SK-N-SH (cell line): ENCODE data around the gene CHMP1A. TPM values are rescaled to one million over a fixed set of nuclear protein-coding genes. Genes with fewer than 3 reads are reported as not detected.
"Not testable (repeated sequence)": the region's sequence is repeated elsewhere in the genome, so short reads cannot be mapped to it uniquely, and the experiment has no call there.

ENCODE experiments used
- CTCF ChIA-PET: fragments of 300-600, 350-600 bp; formaldehyde crosslinking; extraction: SDS; loops from one replicate; lab custom pipeline; 2021; lab: Yijun Ruan, JAX
- POLR2A ChIA-PET: fragments of 350-600 bp; sonication (Branson Sonifier 250); formaldehyde crosslinking; extraction: SDS; loops from one replicate; lab custom pipeline; 2020; ENCODE audit warnings: antibody characterized with exemption, inconsistent platforms; lab: Yijun Ruan, JAX
- DNase-seq: peaks from one replicate; pipeline ENCODE4 v3.0.0; 2012
- H2AFZ ChIP-seq: fragments of 200-600 bp; sonication (generic); 2 replicates; pipeline ENCODE4 v1.8.1; 2016; ENCODE audit warnings: antibody characterized with exemption, mild to moderate bottlenecking, low read depth
- H3F3A ChIP-seq: fragments of 200-600 bp; sonication (generic); replicated peaks from 2 replicates; pipeline ENCODE3; 2016; ENCODE audit warnings: antibody characterized with exemption, mild to moderate bottlenecking; ENCODE audit not compliant: insufficient read depth
- H3K27ac ChIP-seq, 2 experiments: fragments of 200-500 bp in 1 of 2; fragments of 200-600 bp in 1 of 2; sonication (Bioruptor generic) in 1 of 2; sonication (generic), shearing (Covaris generic) in 1 of 2; 2 replicates each; pipeline versions ENCODE4 v1.5.1 to v1.6.1; 2014 to 2016; ENCODE audit warnings: low read depth in 2 of 2, inconsistent platforms in 1 of 2, low read length in 1 of 2, mild to moderate bottlenecking in 1 of 2, mixed read lengths in 1 of 2
- H3K27me3 ChIP-seq: fragments of 200-600 bp; sonication (generic), shearing (Covaris generic); 2 replicates; pipeline ENCODE4 v1.6.1; 2016; ENCODE audit warnings: mixed run types; ENCODE audit not compliant: insufficient read depth
- H3K36me3 ChIP-seq, 2 experiments: fragments of 200-500 bp in 1 of 2; fragments of 200-600 bp in 1 of 2; sonication (Bioruptor generic) in 1 of 2; sonication (generic) in 1 of 2; replicated peaks in 1 of 2; 2 replicates each; pipeline versions ENCODE3 to v1.5.1; 2014 to 2016; ENCODE audit warnings: low read length in 1 of 2, mild to moderate bottlenecking in 1 of 2; ENCODE audit not compliant: insufficient read depth in 2 of 2, control insufficient read depth in 1 of 2
- H3K4me1 ChIP-seq, 2 experiments: fragments of 200-500 bp in 1 of 2; fragments of 200-600 bp in 1 of 2; sonication (Bioruptor generic) in 1 of 2; sonication (generic), shearing (Covaris generic) in 1 of 2; 2 replicates each; pipeline versions ENCODE4 v1.5.1 to v1.6.1; 2014 to 2016; ENCODE audit warnings: low read depth in 1 of 2, low read length in 1 of 2, mixed run types in 1 of 2; ENCODE audit not compliant: insufficient read depth in 2 of 2, control insufficient read depth in 1 of 2
- H3K4me2 ChIP-seq: fragments of 200-600 bp; sonication (generic), shearing (Covaris generic); 2 replicates; pipeline ENCODE4 v1.6.1; 2017; ENCODE audit warnings: mixed run types
- H3K4me3 ChIP-seq, 2 experiments: fragments of 200-500 bp in 1 of 2; fragments of 200-600 bp in 1 of 2; sonication (Bioruptor generic) in 1 of 2; sonication (generic), shearing (Covaris generic) in 1 of 2; 2 replicates each; pipeline versions ENCODE4 v1.5.1 to v1.8.1; 2014 to 2016; ENCODE audit warnings: low read depth in 2 of 2, inconsistent platforms in 1 of 2, low read length in 1 of 2, mild to moderate bottlenecking in 1 of 2, mixed read lengths in 1 of 2, moderate library complexity in 1 of 2
- H3K79me2 ChIP-seq: fragments of 200-600 bp; sonication (generic); 2 replicates; pipeline ENCODE4 v1.8.1; 2017; ENCODE audit warnings: mild to moderate bottlenecking; ENCODE audit not compliant: insufficient read depth
- H3K9ac ChIP-seq: fragments of 200-600 bp; sonication (generic); 2 replicates; pipeline ENCODE4 v1.6.1; 2017; ENCODE audit warnings: mixed run types
- H3K9me2 ChIP-seq: fragments of 200-600 bp; sonication (generic); 2 replicates; pipeline ENCODE4 v1.6.1; 2017; ENCODE audit warnings: mixed run types
- H3K9me3 ChIP-seq: fragments of 200-600 bp; sonication (generic); 2 replicates; pipeline ENCODE4 v1.6.1; 2017; ENCODE audit warnings: mixed run types, mild to moderate bottlenecking, moderate library complexity
- H4K20me1 ChIP-seq: fragments of 200-600 bp; sonication (generic); 2 replicates; pipeline ENCODE4 v1.6.1; 2017; ENCODE audit warnings: mild to moderate bottlenecking, mixed run types; ENCODE audit not compliant: insufficient read depth
- EZH2phosphoT487 ChIP-seq: fragments of 200-600 bp; sonication (generic); IDR thresholded peaks from 2 replicates; pipeline ENCODE4 v1.6.1; 2017; ENCODE audit warnings: low read depth, mixed run types, mild to moderate bottlenecking, antibody characterized with exemption, moderate library complexity, borderline replicate concordance
- GABPA ChIP-seq: IDR thresholded peaks from 2 replicates; pipeline ENCODE4 v1.4.0; 2012; ENCODE audit warnings: low read depth, mild to moderate bottlenecking
- GATA2 ChIP-seq: sonication (generic); formaldehyde crosslinking; IDR thresholded peaks from 2 replicates; pipeline ENCODE4 v1.5.0; 2020; ENCODE audit warnings: mild to moderate bottlenecking, missing genetic modification reagents
- JUND ChIP-seq: IDR thresholded peaks from 2 replicates; pipeline ENCODE4 v1.4.0; 2012
- TCF12 ChIP-seq: IDR thresholded peaks from 2 replicates; pipeline ENCODE4 v1.4.0; 2012
- WGBS: methylation state at CpG from one replicate; pipeline ENCODE4 v1.1.6; 2017; ENCODE audit warnings: low lambda C conversion rate; 5-methylcytosine and 5-hydroxymethylcytosine counted together
- polyA plus RNA-seq, 3 experiments: library from polyadenylated mRNA; depleted of rRNA; stranded (reverse); fragments of >200 nt; gene quantifications; 2 replicates each; pipeline ENCODE4 v1.2.3, GENCODE V29; 2012
- TF ChIP-seq, protein P1 (sequence below): fragments of 200-600 bp; sonication (generic); IDR thresholded peaks from 2 replicates; pipeline ENCODE4 v1.6.1; 2017; ENCODE audit warnings: antibody characterized with exemption, mild to moderate bottlenecking, moderate library complexity

Gene CHMP1A
- polyA plus RNA-seq, 1 of the 3 experiments (the other 2 are of a cell fraction), result 138 TPM

DNA sequence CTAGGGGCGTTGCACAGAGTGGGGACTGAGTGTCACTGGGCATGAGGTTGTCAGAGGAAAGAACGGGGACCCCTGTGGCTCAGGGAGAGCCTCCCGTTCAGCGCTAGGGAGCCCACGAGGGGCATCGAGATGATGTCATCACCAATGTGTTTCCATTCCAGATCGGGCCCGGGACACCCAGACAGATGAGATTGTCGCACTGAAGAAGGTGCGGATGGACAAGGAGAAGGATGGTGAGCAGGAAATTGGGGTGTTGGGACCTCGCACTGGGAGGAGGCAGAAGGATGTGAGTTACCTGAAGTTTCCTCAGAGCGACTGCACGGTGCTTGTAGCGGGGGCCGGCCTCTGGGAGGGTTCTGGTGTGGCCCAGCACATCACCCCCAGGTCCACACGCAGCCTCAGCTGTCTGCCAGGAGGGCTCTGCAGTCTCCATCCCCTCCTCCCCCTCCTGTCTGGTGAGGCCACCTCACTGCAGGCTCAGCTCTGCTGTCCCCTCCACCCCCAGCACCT, 32.9 kb upstream of the CHMP1A start:
- DNase-seq, result no peak
- Histone ChIP-seq H3K4me1 (peaks cover 4 to 7% of the 10 kb centered on the region in 2 experiments; a peak in 1 of 4 replicates), H4K20me1 (no peaks in the 10 kb centered on the region), H3K9ac (no peak overlapping the region), H3K27me3 (no peaks in the 10 kb centered on the region), H3K27ac (no peak overlapping the region), H3F3A (peaks cover 3% of the 10 kb centered on the region), H3K36me3 (peaks cover 8 to 46% of the 10 kb centered on the region in 2 experiments), H2AFZ (no peak overlapping the region)
- WGBS, result 93% methylated on average over 11 of the region's 16 CpGs
- CTCF ChIA-PET, result interaction anchor here (2.1 kb wide), 1 partner anchor 9 kb away, joined by 8 read pairs; no protein-coding TSS in a partner anchor
- TF ChIP-seq JUND (no peak), GATA2 (CRISPR knock-in tag) (no peak), GABPA (no peak)
- TF ChIP-seq, protein P1, sequence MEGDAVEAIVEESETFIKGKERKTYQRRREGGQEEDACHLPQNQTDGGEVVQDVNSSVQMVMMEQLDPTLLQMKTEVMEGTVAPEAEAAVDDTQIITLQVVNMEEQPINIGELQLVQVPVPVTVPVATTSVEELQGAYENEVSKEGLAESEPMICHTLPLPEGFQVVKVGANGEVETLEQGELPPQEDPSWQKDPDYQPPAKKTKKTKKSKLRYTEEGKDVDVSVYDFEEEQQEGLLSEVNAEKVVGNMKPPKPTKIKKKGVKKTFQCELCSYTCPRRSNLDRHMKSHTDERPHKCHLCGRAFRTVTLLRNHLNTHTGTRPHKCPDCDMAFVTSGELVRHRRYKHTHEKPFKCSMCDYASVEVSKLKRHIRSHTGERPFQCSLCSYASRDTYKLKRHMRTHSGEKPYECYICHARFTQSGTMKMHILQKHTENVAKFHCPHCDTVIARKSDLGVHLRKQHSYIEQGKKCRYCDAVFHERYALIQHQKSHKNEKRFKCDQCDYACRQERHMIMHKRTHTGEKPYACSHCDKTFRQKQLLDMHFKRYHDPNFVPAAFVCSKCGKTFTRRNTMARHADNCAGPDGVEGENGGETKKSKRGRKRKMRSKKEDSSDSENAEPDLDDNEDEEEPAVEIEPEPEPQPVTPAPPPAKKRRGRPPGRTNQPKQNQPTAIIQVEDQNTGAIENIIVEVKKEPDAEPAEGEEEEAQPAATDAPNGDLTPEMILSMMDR, result no peak
- TF ChIP-seq, all 33 proteins: peak for 0
- Histone ChIP-seq H3K9me2 (no peaks in the 10 kb centered on the region), H3K79me2 (peaks cover 36% of the 10 kb centered on the region), H3K4me3 (no peak overlapping the region), H3K4me2 (no peak overlapping the region), H3K9me3 (no peaks in the 10 kb centered on the region)
- POLR2A ChIA-PET, result no interaction called here

DNA sequence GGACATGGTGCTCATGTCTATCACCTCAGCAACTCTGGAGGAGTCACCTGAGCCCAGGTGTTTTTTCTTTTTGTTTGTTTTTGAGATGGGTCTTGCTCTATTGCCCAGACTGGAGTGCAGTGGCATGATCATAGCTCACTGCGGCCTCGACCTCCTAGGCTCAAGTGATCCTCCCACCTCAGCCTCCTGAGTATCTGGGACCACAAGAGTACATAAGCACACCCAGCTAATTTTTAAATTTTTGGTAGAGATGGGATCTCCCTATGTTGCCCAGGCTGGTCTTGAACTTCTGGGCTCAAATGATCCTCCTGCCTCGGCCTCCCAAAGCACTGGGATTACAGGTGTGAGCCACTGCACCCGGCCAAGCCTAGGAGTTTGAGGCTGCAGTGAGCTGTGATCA, 32.1 kb upstream of the CHMP1A start:
- H3K27ac ChIP-seq, H3K9me2 ChIP-seq, H3K4me3 ChIP-seq, H3K27me3 ChIP-seq, H3K4me1 ChIP-seq, DNase-seq, H3K9ac ChIP-seq, POLR2A ChIA-PET, H2AFZ ChIP-seq, H3K4me2 ChIP-seq, H3K9me3 ChIP-seq, H4K20me1 ChIP-seq, H3F3A ChIP-seq: not testable (repeated sequence)
- Histone ChIP-seq H3K79me2 (peaks cover 36% of the 10 kb centered on the region), H3K36me3 (peaks cover 11 to 39% of the 10 kb centered on the region in 2 experiments)
- 89% methylated on average over 3 of the region's 4 CpGs for WGBS
- CTCF ChIA-PET, result interaction anchor here (0.6 to 2.1 kb wide), 3 partner anchors 10 to 104 kb away, joined by 3 to 8 read pairs (median 5); no protein-coding TSS in a partner anchor

DNA sequence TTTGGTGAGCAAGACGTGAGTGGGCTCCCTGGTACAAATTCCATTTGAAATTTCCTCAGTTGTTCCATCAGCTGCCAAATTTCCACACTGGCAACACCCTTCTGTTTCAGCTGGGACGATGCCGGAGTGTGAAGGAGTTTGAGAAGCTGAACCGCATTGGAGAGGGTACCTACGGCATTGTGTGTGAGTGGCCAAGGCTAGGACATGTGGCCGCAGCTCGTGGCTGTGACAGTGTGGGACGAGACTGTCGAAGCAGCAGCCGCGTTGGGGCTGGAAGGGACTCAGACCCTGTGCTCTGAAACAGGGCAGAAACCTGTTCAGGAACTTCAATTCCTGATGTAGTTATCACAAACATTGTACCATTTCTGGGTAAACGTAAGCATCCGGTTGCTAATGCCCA, 31.6 kb upstream of the CHMP1A start:
- Histone ChIP-seq H3K4me3 (no peak overlapping the region), H3K9me3 (no peaks in the 10 kb centered on the region), H4K20me1 (no peaks in the 10 kb centered on the region), H3F3A (peaks cover 3% of the 10 kb centered on the region), H3K79me2 (peaks cover 36% of the 10 kb centered on the region), H3K27ac (no peak overlapping the region), H2AFZ (no peak overlapping the region), H3K9ac (no peak overlapping the region), H3K4me2 (no peak overlapping the region), H3K4me1 (peaks cover 4 to 7% of the 10 kb centered on the region in 2 experiments; a peak in 1 of 4 replicates), H3K9me2 (no peaks in the 10 kb centered on the region), H3K36me3 (peaks cover 11 to 36% of the 10 kb centered on the region in 2 experiments), H3K27me3 (no peaks in the 10 kb centered on the region)
- DNase-seq, result no peak
- no peak for TF ChIP-seq TCF12
- TF ChIP-seq EZH2phosphoT487, result no peak
- CTCF ChIA-PET, result interaction anchor here (0.6 to 2.1 kb wide), 3 partner anchors 11 to 105 kb away, joined by 3 to 8 read pairs (median 5); no protein-coding TSS in a partner anchor
- WGBS, result 92% methylated on average over 13 of the region's 13 CpGs
- POLR2A ChIA-PET, result no interaction called here
